Breast epithelium (tissue), 4 donors: ENCODE measurements around the gene PITX3. TPM values are rescaled to one million over a fixed set of nuclear protein-coding genes. Genes with fewer than 3 reads are reported as not detected.

ENCODE experiments used
- DNase-seq, 2 donors: peaks; one replicate each; pipeline ENCODE4 v3.0.0-alpha.2; 2019; ENCODE audit warnings: low spot score in 2 of 2
- H3K27ac ChIP-seq, 2 donors: fragments of 200-600 bp; sonication (generic) in 1 of 2; one replicate each; pipeline ENCODE4 v1.5.1; 2016 to 2019; ENCODE audit warnings: mild to moderate bottlenecking in 1 of 2
- H3K27me3 ChIP-seq, 2 donors: fragments of 200-600 bp; sonication (generic) in 1 of 2; one replicate each; pipeline versions ENCODE4 v1.5.1 to v1.6.0; 2017 to 2019; ENCODE audit warnings: control low read depth in 1 of 2, mild to moderate bottlenecking in 1 of 2
- H3K36me3 ChIP-seq: fragments of 200-600 bp; one replicate; pipeline ENCODE4 v1.5.1; 2019
- H3K4me1 ChIP-seq, 2 donors: fragments of 200-600 bp; sonication (generic); one replicate each; pipeline ENCODE4 v1.5.1; 2016 to 2019; ENCODE audit warnings: control low read depth in 1 of 2
- H3K4me3 ChIP-seq, 3 donors: fragments of 200-600 bp; sonication (generic); 1 replicate in 2 of 3; 2 replicates in 1 of 3; pipeline ENCODE4 v1.5.1; 2016 to 2019; ENCODE audit warnings: mild to moderate bottlenecking in 3 of 3, moderate library complexity in 2 of 3
- H3K9me3 ChIP-seq, 2 donors: fragments of 200-600 bp; sonication (generic) in 1 of 2; one replicate each; pipeline ENCODE4 v1.5.1; 2016 to 2019; ENCODE audit warnings: control low read depth in 1 of 2
- CTCF ChIP-seq, 3 donors: fragments of 450-650 bp; IDR thresholded peaks; one replicate each; pipeline ENCODE4 v1.5.1; 2016 to 2017; ENCODE audit warnings: antibody characterized with exemption in 3 of 3, mild to moderate bottlenecking in 3 of 3, moderate library complexity in 3 of 3
- POLR2A ChIP-seq: fragments of 450-650 bp; IDR thresholded peaks from one replicate; pipeline ENCODE4 v1.6.1; 2016; ENCODE audit warnings: antibody characterized with exemption, mild to moderate bottlenecking, moderate library complexity
- POLR2AphosphoS5 ChIP-seq, 3 donors: sonication (generic); formaldehyde crosslinking; IDR thresholded peaks; one replicate each; pipeline ENCODE4 v1.6.1; 2017; ENCODE audit warnings: antibody characterized with exemption in 3 of 3
- intact Hi-C: fragments of 100-400 bp; cut with DNase I; formaldehyde crosslinking; loops from one replicate; pipeline ENCODE4 v1.15.1; 2023; ENCODE audit warnings: low total_unique reads
- total RNA-seq, 3 donors: library from RNA; depleted of rRNA; stranded (reverse); fragments of >200 nt; gene quantifications; one replicate each; pipeline ENCODE4 v1.1.0, GENCODE V29; 2016

The PITX3 gene
- total RNA-seq, 3 donors from 2014 or later: not detected

- TF ChIP-seq POLR2A (no peak), CTCF (IDR thresholded peaks at IDR 0.05) (no peak), POLR2AphosphoS5 (IDR thresholded peaks at IDR 0.05) (no peak)
- intact Hi-C loops: no loop called here
- Histone ChIP-seq H3K36me3 (no peaks in the 10 kb centered on the region), H3K27me3 (no peaks in the 10 kb centered on the region), H3K4me3 (peak overlapping the region in 1 of 3 donors; percentile 90), H3K27ac (no peak overlapping the region), H3K4me1 (peaks cover 9 to 23% of the 10 kb centered on the region in 2 donors), H3K9me3 (no peaks in the 10 kb centered on the region)
- no peak for DNase-seq
Observed at GRCh38 chr10:102247734-102248133, 6.4 kb upstream of the PITX3 start.

DNA sequence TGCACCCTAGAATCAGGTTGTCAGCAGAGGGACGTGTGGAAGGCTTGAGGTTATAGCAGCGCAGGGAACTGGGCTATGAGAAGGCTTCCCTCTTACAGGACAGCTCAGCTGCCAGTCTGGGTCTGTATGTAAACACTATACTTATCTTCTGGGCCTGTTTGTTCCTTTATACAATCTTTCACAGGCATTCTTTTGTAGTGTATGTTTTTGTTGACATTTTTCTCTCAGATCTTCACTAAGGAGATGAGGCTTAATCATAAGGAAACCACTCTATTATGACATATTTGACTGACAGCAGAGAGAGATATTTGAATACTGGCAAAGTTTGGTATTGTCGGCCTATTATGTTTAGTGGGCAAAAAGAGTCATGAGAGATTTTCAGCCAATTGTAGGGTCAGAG, 4.9 kb upstream of the PITX3 start:
- Histone ChIP-seq H3K4me3 (peak overlapping the region; percentile 76 to 90 (median 76)), H3K27ac (peak overlapping the region; percentile 88 to 93), H3K27me3 (no peaks in the 10 kb centered on the region), H3K4me1 (peaks cover 9 to 27% of the 10 kb centered on the region in 2 donors), H3K36me3 (no peaks in the 10 kb centered on the region), H3K9me3 (no peaks in the 10 kb centered on the region)
- intact Hi-C loops: no loop called here
- TF ChIP-seq POLR2AphosphoS5 (IDR thresholded peaks at IDR 0.05) (no peak), CTCF (IDR thresholded peaks at IDR 0.05) (no peak), POLR2A (no peak)
- DNase-seq: no peak

- no peak for DNase-seq
- no peaks in the 10 kb centered on the region for H3K27me3 ChIP-seq
- H3K4me3 ChIP-seq: peak overlapping the region; percentile 76 to 90 (median 76)
- no peak for TF ChIP-seq CTCF (IDR thresholded peaks at IDR 0.05)
- TF ChIP-seq POLR2A: no peak
- no peak for TF ChIP-seq POLR2AphosphoS5 (IDR thresholded peaks at IDR 0.05)
- no peaks in the 10 kb centered on the region for H3K9me3 ChIP-seq
- peak overlapping the region; percentile 88 to 93 for H3K27ac ChIP-seq
- intact Hi-C loops: no loop called here
- H3K36me3 ChIP-seq: no peaks in the 10 kb centered on the region
- peaks cover 9 to 27% of the 10 kb centered on the region in 2 donors for H3K4me1 ChIP-seq
Observed at GRCh38 chr10:102245932-102246251, 4.6 kb upstream of the PITX3 start.

- H3K27me3 ChIP-seq: no peaks in the 10 kb centered on the region
- no peaks in the 10 kb centered on the region for H3K36me3 ChIP-seq
- DNase-seq: peak; percentile 87 to 95
- peak; percentile 84 to 91 (median 87) for TF ChIP-seq POLR2AphosphoS5 (IDR thresholded peaks at IDR 0.05)
- no peak for TF ChIP-seq CTCF (IDR thresholded peaks at IDR 0.05)
- peak; percentile 87 for TF ChIP-seq POLR2A
- no peaks in the 10 kb centered on the region for H3K9me3 ChIP-seq
- H3K4me1 ChIP-seq: peaks cover 9 to 27% of the 10 kb centered on the region in 2 donors
- H3K4me3 ChIP-seq: peak within 1 kb of the TSS; percentile 76 to 90 (median 76)
- H3K27ac ChIP-seq: peak within 1 kb of the TSS; percentile 88 to 93
- intact Hi-C loops: no loop called here
Observed at GRCh38 chr10:102245082-102245931, 4.0 kb upstream of the PITX3 start, which contains the start of gene GBF1. GBF1 (plus strand) TSS chr10:102245532; CDS start chr10:102258939, 13,407 bp downstream.

DNA sequence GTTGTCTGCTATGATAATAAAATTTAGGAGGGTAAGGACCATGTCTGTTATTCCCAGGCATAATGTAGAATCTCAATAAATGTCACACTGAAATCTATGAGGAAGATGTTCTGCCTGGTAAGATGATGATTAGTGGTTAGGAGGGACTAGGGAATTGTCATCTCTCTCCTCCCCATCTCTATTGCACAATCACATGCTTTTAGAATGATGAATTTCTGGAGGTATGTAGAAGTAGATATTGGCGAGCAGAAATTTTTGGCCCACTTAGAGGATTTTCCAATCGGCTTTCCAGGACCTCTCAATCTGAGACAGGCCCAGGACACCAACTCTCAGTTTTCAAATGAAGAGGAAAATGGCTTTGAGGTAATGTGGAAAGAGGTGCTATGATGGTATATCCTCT, 2.0 kb upstream of the PITX3 start:
- Histone ChIP-seq H3K36me3 (no peaks in the 10 kb centered on the region), H3K4me3 (no peak overlapping the region), H3K9me3 (no peaks in the 10 kb centered on the region), H3K27ac (no peak overlapping the region), H3K27me3 (no peaks in the 10 kb centered on the region), H3K4me1 (peaks cover 9 to 22% of the 10 kb centered on the region in 2 donors)
- no peak for TF ChIP-seq POLR2A
- DNase-seq: no peak
- intact Hi-C loops: no loop called here
